ENCODE data around the gene TSPAN9. TPM values are rescaled to one million over a fixed set of nuclear protein-coding genes. Genes with fewer than 3 reads are reported as not detected.

Gene TSPAN9
- total and polyA plus RNA-seq, 2 of the 4 experiments (the other 2 are of a cell fraction) = 17.7 to 39.1 TPM

- TF ChIP-seq MAZ (IDR thresholded peaks at IDR 0.05; ENCODE audit: borderline replicate concordance, low read depth, low read length) = no peak
These were observed 110.9 kb downstream of the TSPAN9 start (continued) for GRCh38 chr12:3187846-3188770.

GRCh38 chr12:3189282-3189681, 112.1 kb downstream of the TSPAN9 start:
- POLR2A ChIA-PET (ENCODE audit: unreplicated experiment) = no interaction called here
- 0% methylated on average over 1 of the region's 2 CpGs; no CpG with 5 or more reads in 1 of the 2 experiments for WGBS, 2 experiments (ENCODE audit: extremely low coverage in 2 of 2, insufficient read length in 1 of 2)
- Histone ChIP-seq H3K36me3 (ENCODE audit: control insufficient read depth, insufficient read depth, low read length) (no peaks in the 10 kb centered on the region), H3K79me1 (ENCODE audit: low read depth in 1 of 2, low read length in 2 of 2) (peaks cover 6 to 8% of the 10 kb centered on the region in 2 experiments; a peak in 1 of 4 replicates), H4K8ac (ENCODE audit: low read depth in 2 of 2, low read length in 2 of 2) (no peak overlapping the region), H4K20me1 (ENCODE audit: insufficient read depth, low read length) (peaks cover 21% of the 10 kb centered on the region), H3K27ac (ENCODE audit: insufficient read depth, low read length) (no peak overlapping the region), H3K9me1 (ENCODE audit: insufficient read depth, low read length) (peaks cover 13% of the 10 kb centered on the region; the same call in 1 of the 2 replicates), H2AK5ac (ENCODE audit: low read depth, low read length) (no peak overlapping the region), H2BK5ac (ENCODE audit: low read depth, low read length, poor library complexity, severe bottlenecking) (no peak overlapping the region), H3K4me2 (ENCODE audit: low read depth, low read length) (no peak overlapping the region), H3K27me3 (ENCODE audit: control insufficient read depth, insufficient read depth, low read length) (no peaks in the 10 kb centered on the region; the same call in 1 of the 2 replicates), H3K9ac (ENCODE audit: low read depth, low read length) (no peak overlapping the region), H2BK20ac (ENCODE audit: low read depth, low read length) (no peak overlapping the region), H4K91ac (ENCODE audit: insufficient read depth, low read depth, low read length) (no peak overlapping the region), H2BK15ac (ENCODE audit: low read depth, low read length) (no peak overlapping the region), H3K4me1 (ENCODE audit: control insufficient read depth, insufficient read depth, low read length) (peaks cover 4% of the 10 kb centered on the region; the same call in 1 of the 2 replicates), H4K5ac (ENCODE audit: low read depth, low read length) (no peak overlapping the region), H3K14ac (replicated peaks; ENCODE audit: low read depth, low read length) (no peak overlapping the region), H2BK120ac (ENCODE audit: low read depth, low read length) (no peak overlapping the region), H2AK9ac (replicated peaks; ENCODE audit: low read depth, low read length, poor library complexity) (no peak overlapping the region), H3K9me3 (ENCODE audit: control insufficient read depth, insufficient read depth, low read length) (no peaks in the 10 kb centered on the region), H3K4ac (ENCODE audit: low read depth, low read length) (no peak overlapping the region), H3K56ac (ENCODE audit: extremely low read depth, insufficient read depth, low read length) (no peak overlapping the region), H2AFZ (replicated peaks; ENCODE audit: low read length, poor library complexity) (no peak overlapping the region), H3K18ac (ENCODE audit: low read depth, low read length) (no peak overlapping the region), H3K23ac (ENCODE audit: low read depth, low read length) (no peak overlapping the region), H3K4me3 (ENCODE audit: insufficient read depth, low read depth, low read length) (no peak overlapping the region)
- BruUV-seq (replicated peaks) = no TSS peak
- in situ Hi-C loops (cut with MboI; ENCODE audit: low sequenced_read_pairs) = no loop called here
- DNase-seq (no peak), ATAC-seq (ENCODE audit: low read depth) (no peak)
- dilution Hi-C loops (cut with HindIII; ENCODE audit: low sequenced_read_pairs, unreplicated experiment) = no loop called here
- intact Hi-C loops (cut with micrococcal nuclease) = no loop called here
- CTCF ChIA-PET = no interaction called here
- TF ChIP-seq MXI1 (IDR thresholded peaks at IDR 0.05; ENCODE audit: borderline replicate concordance, low read depth, low read length) = no peak
- TF ChIP-seq BHLHE40 (IDR thresholded peaks at IDR 0.05; ENCODE audit: low read depth, low read length) = no peak
- TF ChIP-seq SMC3 (IDR thresholded peaks at IDR 0.05; ENCODE audit: low read depth, low read length) = no peak
- no peak for TF ChIP-seq FOS (IDR thresholded peaks at IDR 0.05; ENCODE audit: low read depth, low read length)
- no peak for TF ChIP-seq USF2 (IDR thresholded peaks at IDR 0.05; ENCODE audit: low read depth, low read length)
- TF ChIP-seq MAFK (IDR thresholded peaks at IDR 0.05; ENCODE audit: low read depth, low read length) = no peak
- TF ChIP-seq MAZ (IDR thresholded peaks at IDR 0.05; ENCODE audit: borderline replicate concordance, low read depth, low read length) = no peak
- no peak for TF ChIP-seq CHD1 (IDR thresholded peaks at IDR 0.05; ENCODE audit: low read depth, low read length)
- TF ChIP-seq RAD21 (IDR thresholded peaks at IDR 0.05; ENCODE audit: low read length) = no peak
- TF ChIP-seq NFE2L2 (IDR thresholded peaks at IDR 0.05; ENCODE audit: low read depth, low read length) = no peak
- no peak for TF ChIP-seq CTCF (conservative IDR thresholded peaks at IDR 0.05; ENCODE audit: low read depth, low read length)
- no peak for TF ChIP-seq RCOR1 (IDR thresholded peaks at IDR 0.05; ENCODE audit: insufficient replicate concordance, low read length)
- TF ChIP-seq POLR2A (IDR thresholded peaks at IDR 0.05; ENCODE audit: low read depth, low read length) = no peak
- no peak for TF ChIP-seq RFX5 (IDR thresholded peaks at IDR 0.05; ENCODE audit: low read depth, low read length)
